PC-9 (cell line): ENCODE measurements around the gene TMEM120B. TPM values are rescaled to one million over a fixed set of nuclear protein-coding genes. Genes with fewer than 3 reads are reported as not detected.

ENCODE experiments used
- BruUV-seq: library from RNA; stranded (reverse); fragments of 400-500 nt; replicated peaks from 2 replicates; lab custom pipeline; 2021; lab: Mats Ljungman, UMichigan
- CTCF ChIA-PET: fragments of 300-600 bp; sonication (Branson Sonifier 250); formaldehyde crosslinking; loops from one replicate; lab custom pipeline; 2022; ENCODE audit warnings: antibody characterized with exemption; lab: Charles Lee
- POLR2A ChIA-PET: fragments of 300-600 bp; sonication (Branson Sonifier 250); formaldehyde crosslinking; loops from one replicate; lab custom pipeline; 2022; ENCODE audit warnings: antibody characterized with exemption; ENCODE audit not compliant: unreplicated experiment; lab: Charles Lee
- DNase-seq, 2 experiments: peaks; one replicate each; pipeline versions ENCODE4 v3.0.0 to v3.0.0-alpha.2; 2015 to 2022; ENCODE audit warnings: mixed read lengths in 1 of 2
- H2AFZ ChIP-seq: fragments of 200-600 bp; sonication (generic); 2 replicates; pipeline ENCODE4 v1.8.1; 2017; ENCODE audit warnings: antibody characterized with exemption
- H3F3A ChIP-seq: fragments of 200-600 bp; sonication (generic); 2 replicates; pipeline ENCODE4 v1.8.1; 2017; ENCODE audit warnings: antibody characterized with exemption, mild to moderate bottlenecking, low read depth; ENCODE audit not compliant: insufficient read depth
- H3K27ac ChIP-seq: fragments of 200-600 bp; sonication (generic); 2 replicates; pipeline ENCODE4 v1.6.1; 2016; ENCODE audit warnings: mixed run types
- H3K27me3 ChIP-seq: fragments of 200-600 bp; sonication (generic); 2 replicates; pipeline ENCODE4 v1.6.1; 2016; ENCODE audit warnings: low read depth, mixed run types; ENCODE audit not compliant: insufficient read depth
- H3K36me3 ChIP-seq: fragments of 200-600 bp; sonication (generic); 2 replicates; pipeline ENCODE4 v1.6.1; 2016; ENCODE audit warnings: low read depth, mixed run types
- H3K4me1 ChIP-seq: fragments of 200-600 bp; sonication (generic); replicated peaks from 2 replicates; pipeline ENCODE4 v1.6.1; 2016; ENCODE audit warnings: mixed run types; ENCODE audit not compliant: insufficient read depth
- H3K4me2 ChIP-seq: fragments of 200-600 bp; sonication (generic); 2 replicates; pipeline ENCODE4 v1.6.1; 2017; ENCODE audit warnings: mixed run types
- H3K4me3 ChIP-seq: fragments of 200-600 bp; sonication (generic); 2 replicates; pipeline ENCODE4 v1.6.1; 2016; ENCODE audit warnings: mixed run types
- H3K79me2 ChIP-seq: fragments of 200-600 bp; sonication (generic); 2 replicates; pipeline ENCODE4 v1.6.1; 2017; ENCODE audit warnings: low read depth, mixed run types
- H3K9me2 ChIP-seq: fragments of 200-600 bp; sonication (generic); 2 replicates; pipeline ENCODE4 v1.8.1; 2017; ENCODE audit warnings: mild to moderate bottlenecking; ENCODE audit not compliant: insufficient read depth
- H3K9me3 ChIP-seq: fragments of 200-600 bp; sonication (generic); 2 replicates; pipeline ENCODE4 v1.8.1; 2016; ENCODE audit warnings: low read depth; ENCODE audit not compliant: insufficient read depth
- H4K20me1 ChIP-seq: fragments of 200-600 bp; sonication (generic); 2 replicates; pipeline ENCODE4 v1.8.1; 2017; ENCODE audit not compliant: insufficient read depth
- EZH2 ChIP-seq: fragments of 200-600 bp; sonication (generic); IDR thresholded peaks from 2 replicates; pipeline ENCODE4 v1.8.0; 2017; ENCODE audit warnings: antibody characterized with exemption, low read depth
- intact Hi-C: fragments of 100-400 bp; cut with micrococcal nuclease; formaldehyde crosslinking; loops from one replicate; pipeline ENCODE4 v1.10.0; 2022; ENCODE audit not compliant: unreplicated experiment
- total RNA-seq: library from RNA; stranded (reverse); gene quantifications from 2 replicates; pipeline ENCODE4 v1.2.3, GENCODE V29; 2021
- TF ChIP-seq, protein P1 (sequence below): fragments of 200-600 bp; sonication (generic); conservative IDR thresholded peaks from 2 replicates; pipeline ENCODE4 v1.6.1; 2017; ENCODE audit warnings: mixed run types, antibody characterized with exemption, mild to moderate bottlenecking, moderate library complexity

TMEM120B gene
- total RNA-seq, 1 experiment from 2014 or later: 12.4 TPM

DNA sequence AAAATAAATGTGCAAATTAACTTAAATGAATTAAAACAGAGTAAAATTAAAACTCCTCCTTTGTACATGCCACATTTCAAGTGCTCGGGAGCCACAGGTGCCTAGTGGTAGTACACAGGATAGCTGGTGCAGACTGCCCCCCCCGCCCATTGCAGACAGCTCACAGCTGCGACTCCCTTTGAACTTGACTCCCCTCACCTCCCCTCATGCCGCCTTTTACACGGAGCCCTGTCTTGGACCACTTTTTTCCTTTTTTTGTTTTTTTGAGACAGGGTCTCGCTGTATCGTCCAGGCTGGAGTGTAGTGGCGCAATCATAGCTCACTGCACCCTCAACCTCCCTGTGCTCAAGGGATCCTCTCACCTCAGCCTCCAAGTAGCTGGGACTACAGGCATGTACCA is 102.7 kb downstream of the TMEM120B start:
- H3K79me2 ChIP-seq: peaks cover 33% of the 10 kb centered on the region
- no peak overlapping the region for H2AFZ ChIP-seq
- no peak overlapping the region for H3K4me2 ChIP-seq
- H3K4me1 ChIP-seq: peaks cover 10% of the 10 kb centered on the region
- intact Hi-C loops: no loop called here
- no peaks in the 10 kb centered on the region for H3K9me2 ChIP-seq
- no peak for DNase-seq
- H3K27me3 ChIP-seq: no peaks in the 10 kb centered on the region
- TF ChIP-seq EZH2: no peak
- TF ChIP-seq, protein P1, sequence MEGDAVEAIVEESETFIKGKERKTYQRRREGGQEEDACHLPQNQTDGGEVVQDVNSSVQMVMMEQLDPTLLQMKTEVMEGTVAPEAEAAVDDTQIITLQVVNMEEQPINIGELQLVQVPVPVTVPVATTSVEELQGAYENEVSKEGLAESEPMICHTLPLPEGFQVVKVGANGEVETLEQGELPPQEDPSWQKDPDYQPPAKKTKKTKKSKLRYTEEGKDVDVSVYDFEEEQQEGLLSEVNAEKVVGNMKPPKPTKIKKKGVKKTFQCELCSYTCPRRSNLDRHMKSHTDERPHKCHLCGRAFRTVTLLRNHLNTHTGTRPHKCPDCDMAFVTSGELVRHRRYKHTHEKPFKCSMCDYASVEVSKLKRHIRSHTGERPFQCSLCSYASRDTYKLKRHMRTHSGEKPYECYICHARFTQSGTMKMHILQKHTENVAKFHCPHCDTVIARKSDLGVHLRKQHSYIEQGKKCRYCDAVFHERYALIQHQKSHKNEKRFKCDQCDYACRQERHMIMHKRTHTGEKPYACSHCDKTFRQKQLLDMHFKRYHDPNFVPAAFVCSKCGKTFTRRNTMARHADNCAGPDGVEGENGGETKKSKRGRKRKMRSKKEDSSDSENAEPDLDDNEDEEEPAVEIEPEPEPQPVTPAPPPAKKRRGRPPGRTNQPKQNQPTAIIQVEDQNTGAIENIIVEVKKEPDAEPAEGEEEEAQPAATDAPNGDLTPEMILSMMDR: no peak
- peaks cover 14% of the 10 kb centered on the region; the same call in 1 of the 2 replicates for H3K36me3 ChIP-seq
- peaks cover 35% of the 10 kb centered on the region for H4K20me1 ChIP-seq
- no peak overlapping the region for H3K27ac ChIP-seq
- ChIA-PET CTCF (interaction anchor here (0.9 kb wide), 1 partner anchor 23 kb away, joined by 3 read pairs; no protein-coding TSS in a partner anchor), POLR2A (no interaction called here)
- no peaks in the 10 kb centered on the region for H3K9me3 ChIP-seq
- peaks cover 13% of the 10 kb centered on the region; the same call in 1 of the 2 replicates for H3F3A ChIP-seq
- BruUV-seq: no TSS peak
- no peak overlapping the region for H3K4me3 ChIP-seq

DNA sequence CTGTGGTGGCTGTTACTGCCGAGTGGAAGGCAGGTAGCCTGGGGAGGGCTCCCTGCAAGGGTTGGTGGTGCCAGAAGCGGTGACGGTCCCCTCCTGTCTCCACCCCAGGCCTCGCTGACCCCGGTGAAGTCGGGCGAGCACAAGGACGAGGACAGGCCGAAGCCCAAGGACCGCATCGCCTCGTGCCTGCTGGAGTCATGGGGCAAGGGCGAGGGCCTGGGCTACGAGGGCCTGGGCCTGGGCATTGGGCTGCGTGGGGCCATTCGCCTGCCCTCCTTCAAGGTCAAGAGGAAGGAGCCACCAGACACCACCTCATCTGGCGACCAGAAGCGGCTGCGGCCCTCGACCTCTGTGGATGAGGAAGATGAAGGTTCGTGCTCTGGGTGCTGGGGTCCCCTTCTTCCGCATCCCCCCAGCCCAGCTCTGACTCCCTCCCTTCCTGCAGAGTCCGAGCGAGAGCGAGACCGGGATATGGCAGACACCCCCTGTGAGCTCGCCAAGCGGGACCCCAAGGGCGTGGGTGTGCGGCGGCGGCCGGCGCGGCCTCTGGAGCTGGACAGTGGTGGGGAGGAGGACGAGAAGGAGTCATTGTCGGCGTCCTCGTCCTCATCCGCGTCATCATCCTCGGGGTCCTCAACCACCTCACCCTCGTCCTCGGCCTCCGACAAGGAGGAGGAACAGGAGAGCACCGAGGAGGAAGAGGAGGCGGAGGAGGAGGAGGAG is 104.5 kb downstream of the TMEM120B start:
- no peak overlapping the region for H3K4me2 ChIP-seq
- H3K27ac ChIP-seq: no peak overlapping the region
- H3F3A ChIP-seq: no peaks in the 10 kb centered on the region; the same call in 1 of the 2 replicates
- no peak for DNase-seq
- no peak overlapping the region for H3K4me3 ChIP-seq
- peaks cover 19% of the 10 kb centered on the region for H3K79me2 ChIP-seq
- H3K9me3 ChIP-seq: no peaks in the 10 kb centered on the region
- peaks cover 28% of the 10 kb centered on the region for H4K20me1 ChIP-seq
- H2AFZ ChIP-seq: no peak overlapping the region
- no TSS peak for BruUV-seq
- H3K36me3 ChIP-seq: peaks cover 14% of the 10 kb centered on the region; the same call in 1 of the 2 replicates
- POLR2A ChIA-PET: interaction anchor here (0.7 kb wide), 1 partner anchor 11 kb away, joined by 3 read pairs; no protein-coding TSS in a partner anchor
- intact Hi-C loops: no loop called here
- no peak for TF ChIP-seq EZH2
- TF ChIP-seq, protein P1: no peak
- no peaks in the 10 kb centered on the region for H3K4me1 ChIP-seq
- H3K9me2 ChIP-seq: no peaks in the 10 kb centered on the region
- H3K27me3 ChIP-seq: no peaks in the 10 kb centered on the region
- CTCF ChIA-PET: no interaction called here

DNA sequence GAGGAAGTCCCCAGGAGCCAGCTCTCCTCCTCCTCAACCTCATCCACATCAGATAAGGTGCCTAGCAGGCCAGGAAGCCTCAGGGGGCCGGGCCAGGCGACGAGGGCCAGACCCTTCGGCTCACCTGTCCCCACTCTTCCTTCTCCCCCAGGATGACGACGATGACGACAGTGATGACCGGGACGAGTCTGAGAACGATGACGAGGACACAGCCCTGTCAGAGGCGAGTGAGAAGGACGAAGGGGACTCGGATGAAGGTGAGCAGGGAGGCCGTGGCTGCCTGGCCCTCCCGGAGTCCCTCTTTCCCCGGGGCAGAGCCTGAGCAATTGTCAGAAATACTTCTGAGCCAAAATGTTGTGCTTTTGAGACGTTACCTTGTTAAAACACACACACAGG is 105.1 kb downstream of the TMEM120B start:
- Histone ChIP-seq H3K79me2 (peaks cover 13% of the 10 kb centered on the region), H3K9me3 (no peaks in the 10 kb centered on the region), H3K27ac (no peak overlapping the region), H3K4me3 (no peak overlapping the region), H2AFZ (no peak overlapping the region), H3K4me1 (no peaks in the 10 kb centered on the region), H3K36me3 (peaks cover 14% of the 10 kb centered on the region; the same call in 1 of the 2 replicates), H3F3A (no peaks in the 10 kb centered on the region; the same call in 1 of the 2 replicates), H3K4me2 (no peak overlapping the region), H3K9me2 (no peaks in the 10 kb centered on the region), H3K27me3 (no peaks in the 10 kb centered on the region), H4K20me1 (peaks cover 22% of the 10 kb centered on the region)
- no TSS peak for BruUV-seq
- intact Hi-C loops: no loop called here
- CTCF ChIA-PET: no interaction called here
- TF ChIP-seq, protein P1: no peak
- TF ChIP-seq EZH2: no peak
- no peak for DNase-seq
- POLR2A ChIA-PET: no interaction called here
